H1 (cell line): ENCODE data around the gene LY86. TPM values are rescaled to one million over a fixed set of nuclear protein-coding genes. Genes with fewer than 3 reads are reported as not detected.

Experiments
- ATF3 ChIP-seq: IDR thresholded peaks from 2 replicates; pipeline ENCODE4 v1.6.1; 2011; ENCODE audit warnings: low read depth, mild to moderate bottlenecking, low read length; ENCODE audit not compliant: insufficient read depth
- CREB1 ChIP-seq: IDR thresholded peaks from 2 replicates; pipeline ENCODE4 v1.6.1; 2012; ENCODE audit warnings: inconsistent platforms
- EGR1 ChIP-seq: IDR thresholded peaks from 2 replicates; pipeline ENCODE4 v1.6.1; 2011; ENCODE audit warnings: low read depth, low read length, borderline replicate concordance
- EP300 ChIP-seq, 2 experiments: IDR thresholded peaks; 1 replicate in 1 of 2; 2 replicates in 1 of 2; pipeline ENCODE4 v1.6.1; 2011 to 2012; ENCODE audit warnings: low read depth in 2 of 2, low read length in 2 of 2, mild to moderate bottlenecking in 2 of 2, borderline replicate concordance in 1 of 2, inconsistent platforms in 1 of 2, moderate library complexity in 1 of 2
- GABPA ChIP-seq: IDR thresholded peaks from 2 replicates; pipeline ENCODE4 v1.6.1; 2011; ENCODE audit warnings: mild to moderate bottlenecking, low read length, moderate library complexity, borderline replicate concordance; ENCODE audit not compliant: insufficient read depth
- MAX ChIP-seq: IDR thresholded peaks from 2 replicates; pipeline ENCODE4 v1.6.1; 2012; ENCODE audit warnings: inconsistent platforms
- POU5F1 ChIP-seq: IDR thresholded peaks from 2 replicates; pipeline ENCODE4 v1.6.1; 2011; ENCODE audit warnings: low read depth, mild to moderate bottlenecking, low read length, moderate library complexity
- TAF1 ChIP-seq: IDR thresholded peaks from 2 replicates; pipeline ENCODE4 v1.6.1; 2011; ENCODE audit warnings: mild to moderate bottlenecking, low read depth, low read length
- TCF12 ChIP-seq: IDR thresholded peaks from 2 replicates; pipeline ENCODE4 v1.6.1; 2011; ENCODE audit warnings: low read depth, mild to moderate bottlenecking, low read length
- polyA plus RNA-seq, 7 experiments: library from polyadenylated mRNA; depleted of rRNA in 3 of 7; stranded (reverse) in 5 of 7; unstranded in 2 of 7; fragments of >200 nt in 5 of 7; fragments of 200-250 nt in 2 of 7; gene quantifications; 1 replicate in 5 of 7; 2 replicates in 1 of 7; 4 replicates in 1 of 7; pipeline versions ENCODE4 v1.2.1 to v1.2.3, GENCODE V29; 2011 to 2013; ENCODE audit warnings: missing spikeins in 2 of 7, mixed read lengths in 2 of 7
- total RNA-seq: library from RNA; stranded (reverse); fragmentation: NEBNext Ultra II Directional; extraction: Animal tissue kit (Norgen Biotek cat#: 25700); gene quantifications from 2 replicates; pipeline ENCODE4 v1.2.1, GENCODE V29; 2021

Gene LY86
- total and polyA plus RNA-seq, 2 of the 8 experiments (the other 6 are each of a cell fraction or from before 2014, with no cell fraction given), result not detected

DNA sequence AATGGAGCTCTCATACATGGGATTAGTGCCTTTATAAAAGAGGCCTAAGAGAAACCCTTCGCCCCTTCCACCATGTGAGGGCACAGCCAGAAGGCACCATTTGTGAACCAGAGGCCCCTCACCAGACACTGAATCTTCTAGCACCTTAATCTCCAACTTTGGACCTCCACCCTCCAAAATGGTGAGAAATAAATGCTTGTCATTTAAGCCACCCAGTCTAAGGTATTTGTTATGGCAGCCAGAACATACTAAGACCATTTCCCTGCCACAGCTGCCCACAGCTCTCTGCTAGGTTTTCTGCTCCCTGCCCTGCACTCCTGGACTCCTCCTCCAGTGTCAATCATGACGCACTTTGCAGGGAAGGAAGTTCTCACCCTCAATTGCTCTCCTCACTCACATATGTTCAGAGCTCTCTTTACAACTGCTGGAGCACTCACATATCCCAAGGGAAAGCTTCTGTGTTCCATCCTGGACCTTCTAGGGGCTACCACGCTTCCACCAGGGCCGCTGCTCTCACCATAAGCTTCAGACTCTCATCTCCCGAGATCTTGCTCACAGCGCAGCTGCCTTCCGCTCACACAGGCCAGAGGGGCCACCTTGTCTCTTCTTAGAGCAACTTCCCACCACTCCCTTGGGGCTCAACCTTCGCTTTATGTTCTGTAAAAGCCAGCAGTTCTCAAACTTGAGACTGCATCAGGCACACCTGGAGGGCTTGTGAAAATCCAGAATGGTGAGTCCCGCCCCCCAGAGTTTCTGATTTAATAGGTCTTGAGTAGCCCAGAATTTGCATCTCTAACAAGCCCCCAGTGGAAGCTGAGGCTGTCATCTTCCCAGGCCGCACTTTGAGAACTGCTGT, 1.6 kb upstream of the LY86 start (continued):
- no peak for TF ChIP-seq ATF3
- no peak for TF ChIP-seq EGR1
- TF ChIP-seq EP300 (IDR thresholded peaks at IDR 0.05; ENCODE audit: borderline replicate concordance in 1 of 2, low read depth in 2 of 2, low read length in 2 of 2), result no peak
- TF ChIP-seq TAF1, result no peak
- TF ChIP-seq GABPA, result no peak
- no peak for TF ChIP-seq TCF12
- TF ChIP-seq MAX, result no peak
- TF ChIP-seq CREB1, result no peak
- no peak for TF ChIP-seq POU5F1
